Measurements from ENCODE around the gene MAFF.
"Not testable (repeated sequence)": the region's sequence is repeated elsewhere in the genome, so short reads cannot be mapped to it uniquely, and the experiment has no call there.

Gene MAFF

GRCh38 chr22:38201711-38202436 is at the start of gene MAFF:
MAFF (plus strand) TSS chr22:38201994; CDS start chr22:38213854, 11,860 bp downstream.
- peak; percentile 87 for DNase-seq (ENCODE audit: low spot score)
- ChIA-PET CTCF (no interaction called here), POLR2A (ENCODE audit: low non-redundant PET) (interaction anchor here (1.7 kb wide), 1 partner anchor 21 kb away, joined by 5 read pairs; no protein-coding TSS in a partner anchor)
- TF ChIP-seq CTCF (conservative IDR thresholded peaks at IDR 0.05; ENCODE audit: low read depth), result no peak
- H3K27ac ChIP-seq, result peak within 1 kb of the TSS; percentile 95

GRCh38 chr22:38153821-38154562 is 47.8 kb upstream of the MAFF start:
- ChIA-PET POLR2A (ENCODE audit: low non-redundant PET) (no interaction called here), CTCF (interaction anchor here (0.6 kb wide), 1 partner anchor 117 kb away, joined by 3 read pairs; no protein-coding TSS in a partner anchor)
- TF ChIP-seq CTCF (conservative IDR thresholded peaks at IDR 0.05; ENCODE audit: low read depth), result no peak
- no peak for DNase-seq (ENCODE audit: low spot score)
- peak overlapping the region; percentile 63 for H3K27ac ChIP-seq

GRCh38 chr22:38154563-38154915 is 47.3 kb upstream of the MAFF start:
- POLR2A ChIA-PET (ENCODE audit: low non-redundant PET); DNase-seq (ENCODE audit: low spot score); CTCF ChIA-PET: not testable (repeated sequence)
- peak overlapping the region; percentile 63 for H3K27ac ChIP-seq

GRCh38 chr22:38155703-38156102 is 46.1 kb upstream of the MAFF start:
- no peak overlapping the region for H3K27ac ChIP-seq
- DNase-seq (ENCODE audit: low spot score), result no peak
- no peak for TF ChIP-seq CTCF (conservative IDR thresholded peaks at IDR 0.05; ENCODE audit: low read depth)
- CTCF ChIA-PET, result no interaction called here
- POLR2A ChIA-PET (ENCODE audit: low non-redundant PET), result no interaction called here

GRCh38 chr22:38162881-38163843 is 38.6 kb upstream of the MAFF start:
- H3K27ac ChIP-seq, result peak overlapping the region; percentile 90; the same call in 1 of the 2 replicates
- POLR2A ChIA-PET (ENCODE audit: low non-redundant PET), result no interaction called here
- CTCF ChIA-PET, result no interaction called here
- DNase-seq (ENCODE audit: low spot score), result no peak
- no peak for TF ChIP-seq CTCF (conservative IDR thresholded peaks at IDR 0.05; ENCODE audit: low read depth)

GRCh38 chr22:38163844-38164550 is 37.8 kb upstream of the MAFF start:
- POLR2A ChIA-PET (ENCODE audit: low non-redundant PET), result no interaction called here
- CTCF ChIA-PET, result no interaction called here
- TF ChIP-seq CTCF (conservative IDR thresholded peaks at IDR 0.05; ENCODE audit: low read depth), result no peak
- DNase-seq (ENCODE audit: low spot score), result no peak
- H3K27ac ChIP-seq, result peak overlapping the region; percentile 90
